K562 (cell line): Measurements from ENCODE around the gene ITPK1. TPM values are rescaled to one million over a fixed set of nuclear protein-coding genes. Genes with fewer than 3 reads are reported as not detected.
A peak's percentile ranks its signal among the peaks of the same experiment; 100 is the strongest.

Experiments used
- ATAC-seq: fragments of 200-7000 bp; cut with Tn5 transposase; 3 replicates; pipeline ENCODE4 v1.9.1; 2020; ENCODE audit warnings: moderate library complexity
- BruUV-seq: library from RNA; stranded (reverse); fragments of 400-500 nt; replicated peaks from 2 replicates; lab custom pipeline; 2021; lab: Mats Ljungman, UMichigan
- CTCF ChIA-PET: fragments of 300-600 bp; formaldehyde crosslinking; extraction: SDS; loops from one replicate; lab custom pipeline; 2021; ENCODE audit warnings: low intra/inter-chr PET ratio; lab: Yijun Ruan, JAX
- POLR2A ChIA-PET: fragments of 300-600, 350-650 bp; sonication (Branson Sonifier 250); formaldehyde crosslinking; extraction: SDS; loops from one replicate; lab custom pipeline; 2021; ENCODE audit warnings: antibody characterized with exemption, inconsistent platforms; lab: Yijun Ruan, JAX
- DNase-seq, 4 experiments: peaks; one replicate each; pipeline versions ENCODE4 v3.0.0 to v3.0.0-alpha.2; 2011 to 2018; ENCODE audit warnings: low spot score in 3 of 4, mixed read lengths in 3 of 4; ENCODE audit errors: extremely low read depth in 1 of 4
- FAIRE-seq: peaks from 2 replicates; lab custom pipeline; 2011; peaks lifted over from hg19 to GRCh38; lab: Jason Lieb, UNC
- H2AFZ ChIP-seq: 2 replicates; pipeline ENCODE4 v1.6.0; 2011; ENCODE audit warnings: low read depth, low read length, control low read depth, inconsistent platforms
- H3K27ac ChIP-seq: fragments of 200-600 bp; 3 replicates; pipeline ENCODE4 v1.8.0; 2011; ENCODE audit warnings: low read depth, mild to moderate bottlenecking, control low read depth, inconsistent platforms, low read length, moderate library complexity, mixed read lengths; ENCODE audit errors: extremely low read depth
- H3K27me3 ChIP-seq, 2 experiments: fragments of 300-600 bp in 1 of 2; 2 replicates in 1 of 2; 3 replicates in 1 of 2; pipeline versions ENCODE4 v1.6.0 to v1.8.0; 2011; ENCODE audit warnings: inconsistent platforms in 2 of 2, low read length in 2 of 2, mild to moderate bottlenecking in 1 of 2, mixed read lengths in 1 of 2, moderate library complexity in 1 of 2; ENCODE audit not compliant: control insufficient read depth in 2 of 2, insufficient read depth in 2 of 2
- H3K36me3 ChIP-seq: fragments of 300-600 bp; 3 replicates; pipeline ENCODE4 v1.8.0; 2011; ENCODE audit warnings: mild to moderate bottlenecking, low read length, inconsistent platforms; ENCODE audit not compliant: control insufficient read depth, insufficient read depth
- H3K4me1 ChIP-seq, 2 experiments: fragments of 200-600 bp in 1 of 2; replicated peaks in 1 of 2; 2 replicates in 1 of 2; 3 replicates in 1 of 2; pipeline versions ENCODE4 v1.5.1 to v1.8.0; 2011; ENCODE audit warnings: inconsistent platforms in 2 of 2, low read length in 2 of 2, mild to moderate bottlenecking in 1 of 2, mixed read lengths in 1 of 2, moderate library complexity in 1 of 2; ENCODE audit not compliant: control insufficient read depth in 2 of 2, insufficient read depth in 2 of 2
- H3K4me2 ChIP-seq: 2 replicates; pipeline ENCODE4 v1.6.1; 2011; ENCODE audit warnings: low read length, control low read depth, inconsistent platforms, mixed read lengths; ENCODE audit not compliant: insufficient read depth
- H3K4me3 ChIP-seq: fragments of 200-600 bp; sonication (generic), shearing (Covaris generic); 2 replicates; pipeline ENCODE4 v1.5.1; 2016; ENCODE audit warnings: control low read depth, inconsistent platforms
- H3K79me2 ChIP-seq: fragments of 200-600 bp; 3 replicates; pipeline ENCODE4 v1.8.0; 2011; ENCODE audit warnings: low read length, inconsistent platforms; ENCODE audit not compliant: control insufficient read depth, insufficient read depth
- H3K9ac ChIP-seq, 2 experiments: 2 replicates each; pipeline versions ENCODE4 v1.6.0 to v1.6.1; 2011; ENCODE audit warnings: low read depth in 2 of 2, low read length in 2 of 2, control low read depth in 1 of 2, inconsistent platforms in 1 of 2, mild to moderate bottlenecking in 1 of 2, mixed read lengths in 1 of 2; ENCODE audit not compliant: insufficient read depth in 1 of 2
- H3K9me1 ChIP-seq: one replicate; pipeline ENCODE4 v1.6.0; 2011; ENCODE audit warnings: inconsistent platforms, mild to moderate bottlenecking, low read length, moderate library complexity; ENCODE audit not compliant: control insufficient read depth, insufficient read depth
- H3K9me3 ChIP-seq: replicated peaks from 2 replicates; pipeline ENCODE4 v1.5.1; 2011; ENCODE audit warnings: low read depth, low read length, inconsistent platforms; ENCODE audit not compliant: control insufficient read depth, insufficient read depth
- H4K20me1 ChIP-seq: replicated peaks from 2 replicates; pipeline ENCODE4 v1.6.1; 2011; ENCODE audit warnings: low read length, inconsistent platforms, mixed read lengths; ENCODE audit not compliant: control insufficient read depth, insufficient read depth
- DACH1 ChIP-seq: fragments of 450-650 bp; IDR thresholded peaks from 2 replicates; pipeline ENCODE4 v1.6.1; 2018; ENCODE audit not compliant: partially characterized antibody
- E2F6 ChIP-seq, 2 experiments: IDR thresholded peaks; 2 replicates each; pipeline ENCODE4 v1.6.1; 2011; ENCODE audit warnings: borderline replicate concordance in 1 of 2, control low read depth in 1 of 2, low read depth in 1 of 2, low read length in 1 of 2, mild to moderate bottlenecking in 1 of 2, mixed read lengths in 1 of 2, moderate library complexity in 1 of 2; ENCODE audit not compliant: insufficient read depth in 1 of 2, insufficient read length in 1 of 2, poor library complexity in 1 of 2, severe bottlenecking in 1 of 2; ENCODE audit errors: extremely low read depth in 1 of 2
- MEIS2 ChIP-seq: fragments of 450-650 bp; IDR thresholded peaks from 2 replicates; pipeline ENCODE4 v1.6.1; 2014; ENCODE audit warnings: mild to moderate bottlenecking; ENCODE audit not compliant: partially characterized antibody
- MNT ChIP-seq, 2 experiments: fragments of 450-650 bp; conservative IDR thresholded peaks; 2 replicates each; pipeline ENCODE4 v1.6.1; 2017; ENCODE audit warnings: mild to moderate bottlenecking in 2 of 2, moderate library complexity in 2 of 2
- NR2C2 ChIP-seq, 2 experiments: fragments of 200-800 bp in 1 of 2; sonication (Bioruptor generic) in 1 of 2; sonication (generic) in 1 of 2; formaldehyde crosslinking in 1 of 2; IDR thresholded peaks; 2 replicates each; pipeline versions ENCODE4 v1.6.1 to v1.8.0; 2016 to 2022; ENCODE audit warnings: mild to moderate bottlenecking in 1 of 2, missing compliant biosample characterization in 1 of 2, missing genetic modification characterization in 1 of 2, missing genetic modification reagents in 1 of 2
- RFX1 ChIP-seq: fragments of 450-650 bp; IDR thresholded peaks from 2 replicates; pipeline ENCODE4 v1.6.1; 2016; ENCODE audit warnings: mild to moderate bottlenecking, moderate library complexity
- SIN3A ChIP-seq, 2 experiments: fragments of 150-350 bp in 1 of 2; IDR thresholded peaks; 2 replicates each; pipeline ENCODE4 v1.6.1; 2011 to 2016; ENCODE audit warnings: borderline replicate concordance in 2 of 2, low read depth in 2 of 2, low read length in 2 of 2, mild to moderate bottlenecking in 2 of 2, moderate library complexity in 2 of 2; ENCODE audit not compliant: control insufficient read depth in 1 of 2
- SMAD4 ChIP-seq: fragments of 250-450 bp; sonication (Bioruptor Pico); conservative IDR thresholded peaks from 2 replicates; pipeline ENCODE4 v1.8.0; 2021; ENCODE audit warnings: inconsistent platforms, mild to moderate bottlenecking, moderate library complexity
- TOE1 ChIP-seq, 2 experiments: fragments of 450-650 bp in 1 of 2; sonication (generic) in 1 of 2; formaldehyde crosslinking in 1 of 2; IDR thresholded peaks; 2 replicates each; pipeline versions ENCODE4 v1.7.1 to v1.8.0; 2016 to 2022; ENCODE audit warnings: borderline replicate concordance in 2 of 2, mild to moderate bottlenecking in 2 of 2, antibody characterized with exemption in 1 of 2, inconsistent platforms in 1 of 2, low read depth in 1 of 2, missing genetic modification reagents in 1 of 2, moderate library complexity in 1 of 2
- USF2 ChIP-seq: sonication (generic); formaldehyde crosslinking; IDR thresholded peaks from 2 replicates; pipeline ENCODE4 v1.5.0; 2020; ENCODE audit warnings: missing genetic modification reagents
- ZNF583 ChIP-seq: fragments of 250-450 bp; sonication (Bioruptor Pico); IDR thresholded peaks from 2 replicates; pipeline ENCODE4 v1.4.0; 2020
- WGBS: fragments of 100-300 bp; shearing (Covaris generic); methylation state at CpG from one replicate; pipeline ENCODE4 v1.1.6; 2016; ENCODE audit warnings: low coverage, mixed read lengths; ENCODE audit not compliant: insufficient coverage; ENCODE audit errors: missing lambda C conversion rate; 5-methylcytosine and 5-hydroxymethylcytosine counted together
- in situ Hi-C: fragments of 300-500 bp; cut with MboI; formaldehyde crosslinking; loops from 4 replicates; pipeline ENCODE4 v1.15.0; 2018; ENCODE audit warnings: inconsistent platforms, mixed read lengths
- intact Hi-C: fragments of 100-400 bp; cut with micrococcal nuclease; formaldehyde crosslinking; loops from 2 replicates; pipeline ENCODE4 v1.14.2; 2022
- polyA plus RNA-seq, 8 experiments: library from polyadenylated mRNA; depleted of rRNA in 4 of 8; stranded (reverse) in 5 of 8; unstranded in 3 of 8; fragments of >200 nt; fragmentation: Nextera tagmentation in 2 of 8; fragmentation: Illumina TruSeq in 1 of 8; extraction: Ambion mirVana in 2 of 8; extraction: Trizol in 1 of 8; gene quantifications; 2 replicates each; pipeline versions ENCODE4 v1.2.1 to v1.2.3, GENCODE V29; 2011 to 2014; ENCODE audit warnings: inconsistent platforms in 1 of 8, missing spikeins in 1 of 8
- total RNA-seq, 7 experiments: library from RNA; depleted of rRNA in 6 of 7; stranded (reverse); fragments of >200 nt in 6 of 7; fragmentation: Illumina TruSeq in 2 of 7; extraction: Trizol in 2 of 7; gene quantifications; 2 replicates each; pipeline versions ENCODE4 v1.2.1 to v1.2.3, GENCODE V29; 2011 to 2021; ENCODE audit warnings: low replicate concordance in 1 of 7

ITPK1 gene
- total and polyA plus RNA-seq, 9 of the 15 experiments (the other 6 are each of a cell fraction or from before 2014, with no cell fraction given) = 1.2 to 39.2 (median 23.0) TPM

- Histone ChIP-seq H3K4me1 (peaks cover 0 to 26% of the 10 kb centered on the region in 2 experiments; a peak in 2 of 5 replicates), H3K27ac (no peak overlapping the region)
- no peak for TF ChIP-seq DACH1
- no peak for TF ChIP-seq NR2C2 (CRISPR knock-in tag; IDR thresholded peaks at IDR 0.05)
- 0 out of 2 replicates have a peak, but pooled peaks have one; percentile 14 for TF ChIP-seq NR2C2 (tag; IDR thresholded peaks at IDR 0.05)
- TF ChIP-seq MNT (conservative IDR thresholded peaks at IDR 0.05) = peak in 1 of 2 experiments; percentile 72
- TF ChIP-seq SMAD4 (CRISPR knock-in tag) = peak; percentile 72
- TF ChIP-seq USF2 (CRISPR knock-in tag) = peak; percentile 42; the same call in 1 of the 2 replicates
- no peak for TF ChIP-seq MEIS2
- TF ChIP-seq ZNF583 (CRISPR knock-in tag) = no peak
- peak; percentile 50 for TF ChIP-seq RFX1
- TF ChIP-seq SIN3A (IDR thresholded peaks at IDR 0.05; ENCODE audit: borderline replicate concordance in 2 of 2, control insufficient read depth in 1 of 2, low read depth in 2 of 2, low read length in 2 of 2) = no peak
- TF ChIP-seq E2F6 (IDR thresholded peaks at IDR 0.05; ENCODE audit: borderline replicate concordance in 1 of 2, extremely low read depth in 1 of 2, insufficient read depth in 1 of 2, insufficient read length in 1 of 2, low read depth in 1 of 2, low read length in 1 of 2, poor library complexity in 1 of 2, severe bottlenecking in 1 of 2) = peak in 1 of 2 experiments; percentile 28
- peak; percentile 41; the same call in 1 of the 2 replicates for TF ChIP-seq TOE1 (IDR thresholded peaks at IDR 0.05; ENCODE audit: borderline replicate concordance)
- TF ChIP-seq TOE1 (CRISPR knock-in tag; IDR thresholded peaks at IDR 0.05; ENCODE audit: borderline replicate concordance, low read depth) = no peak
Observed at GRCh38 chr14:93035917-93036651, 79.6 kb downstream of the ITPK1 start.

More at GRCh38 chr14:93035917-93036651, 79.6 kb downstream of the ITPK1 start:
- Histone ChIP-seq H3K79me2 (no peaks in the 10 kb centered on the region), H3K9ac (peak overlapping the region in 1 of 2 experiments; percentile 52; a peak in 1 of 4 replicates), H3K4me3 (no peak overlapping the region), H3K9me3 (no peaks in the 10 kb centered on the region), H3K4me2 (no peak overlapping the region), H4K20me1 (peaks cover 9% of the 10 kb centered on the region), H2AFZ (no peak overlapping the region), H3K9me1 (peaks cover 8% of the 10 kb centered on the region), H3K36me3 (no peaks in the 10 kb centered on the region), H3K27me3 (no peaks in the 10 kb centered on the region)
- CTCF ChIA-PET = no interaction called here
- WGBS = 37% methylated on average over 18 of the region's 22 CpGs
- FAIRE-seq = no peak
- POLR2A ChIA-PET = interaction anchor here (0.6 kb wide), 1 partner anchor 63 kb away, joined by 3 read pairs; no protein-coding TSS in a partner anchor
- DNase-seq = peak; percentile 22 to 54 (median 38)
- BruUV-seq = no TSS peak
- peak; percentile 57 for ATAC-seq
- intact Hi-C loops (no loop called here), in situ Hi-C loops (no loop called here)
